DMS114 treated with DMSO at 0.1 percent for 48 hours (cell line): ENCODE results near the gene FAM229B.
"Not testable (repeated sequence)": the region's sequence is repeated elsewhere in the genome, so short reads cannot be mapped to it uniquely, and the experiment has no call there.

ENCODE experiments used
- DNase-seq: peaks from one replicate; lab custom pipeline; 2025; ENCODE audit not compliant: unreplicated experiment; lab: John Stamatoyannopoulos, UW

Gene FAM229B

GRCh38 chr6:112087136-112087911 lies at the start of gene FAM229B, which contains the start of gene TUBE1:
TSS of gene FAM229B (plus strand) at chr6:112087591. CDS start at chr6:112099284, 11,693 bp downstream.
TSS of gene TUBE1 (minus strand) at chr6:112087482. CDS start at chr6:112087434, 48 bp downstream.
- peak; percentile 94 for DNase-seq

- no peak for DNase-seq
These were observed 49.6 kb upstream of the FAM229B start for GRCh38 chr6:112037783-112038216.

GRCh38 chr6:112038268-112038667 lies 49.1 kb upstream of the FAM229B start:
- no peak for DNase-seq

- no peak for DNase-seq
These were observed 48.5 kb upstream of the FAM229B start for GRCh38 chr6:112038756-112039430.

GRCh38 chr6:112039431-112039770 lies 48.0 kb upstream of the FAM229B start:
- DNase-seq = no peak

GRCh38 chr6:112040956-112041355 lies 46.4 kb upstream of the FAM229B start:
- no peak for DNase-seq

GRCh38 chr6:112041535-112041934 lies 45.9 kb upstream of the FAM229B start:
- DNase-seq = no peak

- peak; percentile 90 for DNase-seq
These were observed 44.1 kb upstream of the FAM229B start for GRCh38 chr6:112043032-112044007.

- DNase-seq = no peak
These were observed 43.2 kb upstream of the FAM229B start for GRCh38 chr6:112044196-112044595.

GRCh38 chr6:112044856-112045255 lies 42.5 kb upstream of the FAM229B start:
- no peak for DNase-seq

GRCh38 chr6:112047523-112047922 lies 39.9 kb upstream of the FAM229B start:
- DNase-seq = not testable (repeated sequence)

- DNase-seq = no peak
These were observed 38.2 kb upstream of the FAM229B start for GRCh38 chr6:112049026-112049799.

GRCh38 chr6:112049996-112050395 lies 37.4 kb upstream of the FAM229B start:
- DNase-seq = no peak

- DNase-seq = no peak
These were observed 37.0 kb upstream of the FAM229B start for GRCh38 chr6:112050429-112050828.

- not testable (repeated sequence) for DNase-seq
These were observed 36.1 kb upstream of the FAM229B start for GRCh38 chr6:112051251-112051740.

GRCh38 chr6:112054001-112054400 lies 33.4 kb upstream of the FAM229B start, which contains the start of gene CCN6:
TSS of gene CCN6 (plus strand) at chr6:112054104. CDS start at chr6:112054358, 254 bp downstream.
- no peak for DNase-seq

GRCh38 chr6:112054555-112055190 lies 32.7 kb upstream of the FAM229B start:
- DNase-seq = no peak

- DNase-seq = no peak
These were observed 29.0 kb upstream of the FAM229B start for GRCh38 chr6:112058243-112059032.

- no peak for DNase-seq
These were observed 25.8 kb upstream of the FAM229B start for GRCh38 chr6:112061605-112062004.
